ENCODE results near the gene DPYSL3. TPM values are rescaled to one million over a fixed set of nuclear protein-coding genes. Genes with fewer than 3 reads are reported as not detected.

The DPYSL3 gene
- total and polyA plus RNA-seq, 12 donors = 3.5 to 49.7 (median 13.1) TPM

GRCh38 chr5:147522435-147522834, 12.6 kb upstream of the DPYSL3 start:
- intact Hi-C loops (cut with DNase I) = no loop called here
- no peak for DNase-seq
- no peaks in the 10 kb centered on the region for H3K4me1 ChIP-seq (replicated peaks in 1 of 2)
- WGBS, 4 donors = 55 to 68% (median 65%) methylated on average over 3 of the region's 3 CpGs
- TF ChIP-seq CTCF (IDR thresholded peaks at IDR 0.05) (no peak), POLR2A (IDR thresholded peaks at IDR 0.05) (no peak)
- no peak overlapping the region for H3K27ac ChIP-seq
- no peak overlapping the region for H3K4me3 ChIP-seq
- no peaks in the 10 kb centered on the region for H3K9me3 ChIP-seq (replicated peaks in 1 of 3)
- peaks cover 4% of the 10 kb centered on the region for H3K27me3 ChIP-seq
- H3K36me3 ChIP-seq (replicated peaks in 1 of 2) = no peaks in the 10 kb centered on the region

GRCh38 chr5:147520450-147520849, 10.6 kb upstream of the DPYSL3 start:
- H3K4me1 ChIP-seq (replicated peaks in 1 of 2) = no peaks in the 10 kb centered on the region
- H3K27ac ChIP-seq = no peak overlapping the region
- TF ChIP-seq CTCF (IDR thresholded peaks at IDR 0.05) (no peak), POLR2A (IDR thresholded peaks at IDR 0.05) (no peak)
- peaks cover 4% of the 10 kb centered on the region for H3K27me3 ChIP-seq
- no peak for DNase-seq
- no peaks in the 10 kb centered on the region for H3K9me3 ChIP-seq (replicated peaks in 1 of 3)
- WGBS, 4 donors = 39 to 63% (median 50%) methylated on average over 1 of the region's 1 CpG
- no peak overlapping the region for H3K4me3 ChIP-seq
- intact Hi-C loops (cut with DNase I) = no loop called here
- H3K36me3 ChIP-seq (replicated peaks in 1 of 2) = no peaks in the 10 kb centered on the region

GRCh38 chr5:147519380-147519779, 9.5 kb upstream of the DPYSL3 start:
- no peaks in the 10 kb centered on the region for H3K36me3 ChIP-seq (replicated peaks in 1 of 2)
- H3K4me1 ChIP-seq (replicated peaks in 1 of 2) = no peaks in the 10 kb centered on the region
- TF ChIP-seq CTCF (IDR thresholded peaks at IDR 0.05) = no peak
- no peak for TF ChIP-seq POLR2A (IDR thresholded peaks at IDR 0.05)
- H3K27ac ChIP-seq = no peak overlapping the region
- peaks cover 4% of the 10 kb centered on the region for H3K27me3 ChIP-seq
- intact Hi-C loops (cut with DNase I) = no loop called here
- H3K9me3 ChIP-seq (replicated peaks in 1 of 3) = no peaks in the 10 kb centered on the region
- H3K4me3 ChIP-seq = no peak overlapping the region
- 42 to 58% (median 47%) methylated on average over 1 of the region's 1 CpG for WGBS, 4 donors
- DNase-seq = no peak

- no peak overlapping the region for H3K27ac ChIP-seq
- TF ChIP-seq CTCF (IDR thresholded peaks at IDR 0.05) = no peak
- TF ChIP-seq POLR2A (IDR thresholded peaks at IDR 0.05) = no peak
- H3K9me3 ChIP-seq (replicated peaks in 1 of 3) = no peaks in the 10 kb centered on the region
- H3K4me1 ChIP-seq (replicated peaks in 1 of 2) = no peaks in the 10 kb centered on the region
- no peak for DNase-seq
- H3K36me3 ChIP-seq (replicated peaks in 1 of 2) = no peaks in the 10 kb centered on the region
- no peak overlapping the region for H3K4me3 ChIP-seq
- H3K27me3 ChIP-seq = peaks cover 4% of the 10 kb centered on the region
- intact Hi-C loops (cut with DNase I) = no loop called here
- WGBS, 4 donors = 76 to 97% (median 88%) methylated on average over 1 of the region's 1 CpG
Measured at GRCh38 chr5:147517383-147517782, 7.5 kb upstream of the DPYSL3 start.
